SIG-M5 (cell line): ENCODE results near the gene CNGB1.
"Not testable (repeated sequence)": the region's sequence is repeated elsewhere in the genome, so short reads cannot be mapped to it uniquely, and the experiment has no call there.

Experiments
- DNase-seq: peaks from one replicate; lab custom pipeline; 2025; lab: John Stamatoyannopoulos, UW

The CNGB1 gene

GRCh38 chr16:57858635-57859034, 112.3 kb downstream of the CNGB1 start:
- no peak for DNase-seq

- not testable (repeated sequence) for DNase-seq
These were observed 112.9 kb downstream of the CNGB1 start for GRCh38 chr16:57857991-57858390.

GRCh38 chr16:57855188-57855587, 115.7 kb downstream of the CNGB1 start:
- no peak for DNase-seq

DNA sequence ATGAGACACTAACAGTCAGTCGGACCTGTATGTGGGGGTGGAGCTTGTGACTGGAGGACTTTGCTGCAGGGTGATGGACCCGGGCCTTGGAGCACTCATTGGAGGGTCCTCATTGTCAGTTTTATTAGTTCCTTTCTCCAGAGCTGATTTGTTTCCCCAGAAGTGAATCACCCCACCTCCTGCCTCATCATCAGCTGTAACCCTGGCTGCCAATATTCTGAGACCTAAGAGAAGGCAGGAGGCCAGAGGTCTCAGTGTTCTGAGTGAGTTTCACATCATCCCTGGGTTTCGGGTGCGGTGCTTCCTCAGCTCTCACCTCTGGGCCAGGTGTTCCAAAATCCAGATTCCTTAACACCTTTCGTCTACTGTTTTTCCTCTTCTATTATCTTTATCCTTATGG, 118.7 kb downstream of the CNGB1 start:
- no peak for DNase-seq

DNA sequence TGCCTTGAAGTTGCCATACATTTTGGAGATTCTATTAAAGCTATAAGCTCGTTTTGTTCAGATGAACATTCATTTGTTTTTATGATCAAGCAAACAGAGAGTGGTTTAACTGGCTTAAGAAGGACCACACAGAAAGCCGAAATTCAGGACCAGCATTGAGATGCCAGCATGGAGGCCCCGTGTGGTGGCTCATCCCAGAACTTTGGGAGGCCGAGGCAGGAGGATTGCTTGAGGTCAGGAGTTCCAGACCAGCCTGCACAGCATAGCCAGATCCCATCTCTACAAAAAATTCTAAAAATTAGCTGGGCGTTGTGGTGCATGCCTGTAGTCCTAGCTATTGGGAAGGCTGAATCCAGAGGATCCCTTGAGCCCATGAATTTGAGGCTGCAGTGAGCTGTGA, 122.7 kb downstream of the CNGB1 start:
- DNase-seq = no peak

GRCh38 chr16:57846931-57847330, 124.0 kb downstream of the CNGB1 start:
- not testable (repeated sequence) for DNase-seq

DNA sequence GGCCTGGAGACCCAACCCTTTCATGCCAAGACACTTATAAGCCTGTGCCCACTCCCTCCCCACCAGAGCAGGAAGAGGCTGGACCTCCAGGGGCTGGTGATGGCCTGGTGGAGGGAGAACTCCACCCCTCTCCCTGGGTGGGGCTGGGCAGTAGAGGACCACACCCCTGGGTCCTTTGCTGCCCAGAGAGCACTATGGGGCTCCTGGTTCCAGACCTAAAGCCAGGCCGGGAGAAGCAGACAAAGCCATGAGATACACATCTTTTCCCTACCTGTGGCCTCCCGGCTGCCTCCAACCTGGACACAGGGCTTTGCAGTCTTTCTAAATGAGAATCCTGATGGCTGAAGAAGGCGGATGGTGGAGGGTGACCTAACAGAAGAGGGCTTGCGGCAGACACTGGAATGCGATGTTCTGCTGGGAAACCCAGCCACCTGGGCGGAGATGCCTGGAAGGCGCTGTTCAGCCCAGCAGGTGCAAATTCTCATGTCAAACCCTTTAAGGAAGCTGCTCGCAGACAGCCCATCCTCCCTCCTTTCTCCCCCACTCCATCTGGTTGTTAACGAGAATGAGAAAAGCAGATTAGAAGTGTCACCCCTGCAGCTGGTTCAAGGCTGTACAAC, 124.7 kb downstream of the CNGB1 start:
- no peak for DNase-seq

- no peak for DNase-seq
These were observed 125.8 kb downstream of the CNGB1 start for GRCh38 chr16:57845115-57845514.

DNA sequence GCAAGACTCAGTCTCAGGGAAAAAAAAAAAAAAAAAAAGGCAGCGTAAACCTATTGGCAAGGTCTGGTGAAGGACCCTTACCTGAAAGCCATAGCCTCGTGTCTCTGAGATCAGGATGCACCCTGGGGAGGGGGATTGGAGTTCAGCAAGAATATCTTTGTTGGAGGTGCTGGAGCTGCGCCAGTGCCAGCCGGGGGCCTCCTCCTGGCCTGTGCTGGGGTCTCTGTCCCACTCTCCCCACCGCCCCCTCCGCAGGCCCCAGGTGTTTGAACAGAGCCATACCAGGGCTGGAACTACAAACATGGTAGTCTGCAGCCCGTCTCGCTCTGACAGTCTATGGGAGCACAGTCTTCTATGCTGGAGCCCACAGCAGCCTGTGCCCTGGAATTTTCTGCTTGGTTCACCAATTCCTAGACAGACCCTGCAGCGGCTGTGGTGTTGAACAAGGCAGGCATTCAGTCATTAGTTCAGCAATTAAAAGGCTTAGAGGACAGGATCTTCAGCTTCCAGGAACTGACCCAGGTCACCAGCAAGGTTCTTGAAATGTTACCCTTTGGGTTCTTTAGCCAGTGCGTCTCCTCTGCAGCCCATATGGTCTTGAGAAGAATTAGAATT, 126.4 kb downstream of the CNGB1 start:
- no peak for DNase-seq

DNA sequence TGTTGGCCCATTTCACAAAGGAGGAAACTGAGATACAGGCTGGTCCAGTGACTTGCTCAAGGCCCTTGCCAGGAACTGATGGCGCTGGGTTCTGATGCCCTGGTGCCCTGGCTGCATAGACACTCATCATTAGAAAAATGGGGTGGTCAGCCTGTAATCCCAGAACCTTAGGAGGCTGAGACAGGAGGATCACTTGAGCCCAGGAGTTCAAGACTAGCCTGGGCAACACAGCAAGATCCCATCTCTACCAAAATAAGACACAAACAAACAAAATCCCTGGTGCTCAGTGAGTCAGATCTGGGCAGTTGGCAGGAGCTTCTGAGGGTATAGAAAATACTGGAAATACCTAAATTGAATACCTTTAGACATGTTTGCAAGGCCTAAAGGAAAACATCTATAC, 127.5 kb downstream of the CNGB1 start:
- DNase-seq = no peak

- no peak for DNase-seq
These were observed 128.3 kb downstream of the CNGB1 start for GRCh38 chr16:57842601-57843000.

- no peak for DNase-seq
These were observed 130.1 kb downstream of the CNGB1 start for GRCh38 chr16:57840833-57841232.

DNA sequence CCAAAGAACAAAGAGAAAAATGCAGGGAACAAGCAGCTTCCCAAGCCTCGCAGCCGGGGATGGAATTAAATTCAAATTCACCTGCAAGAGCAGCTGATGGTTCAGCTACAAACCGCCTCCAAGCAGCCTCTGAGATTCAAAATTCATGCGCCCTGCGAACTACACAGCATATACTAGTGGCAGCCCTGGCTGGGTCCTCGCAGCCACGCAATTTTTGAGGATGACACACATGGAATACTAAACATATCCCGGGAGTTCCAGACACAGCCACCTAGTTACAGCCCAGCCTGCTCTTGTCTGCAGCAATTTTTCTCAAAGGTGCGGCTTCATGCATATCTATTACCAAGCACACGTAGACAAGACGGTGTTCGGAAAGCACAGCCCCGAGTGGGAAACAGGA, 132.8 kb downstream of the CNGB1 start:
- no peak for DNase-seq

DNA sequence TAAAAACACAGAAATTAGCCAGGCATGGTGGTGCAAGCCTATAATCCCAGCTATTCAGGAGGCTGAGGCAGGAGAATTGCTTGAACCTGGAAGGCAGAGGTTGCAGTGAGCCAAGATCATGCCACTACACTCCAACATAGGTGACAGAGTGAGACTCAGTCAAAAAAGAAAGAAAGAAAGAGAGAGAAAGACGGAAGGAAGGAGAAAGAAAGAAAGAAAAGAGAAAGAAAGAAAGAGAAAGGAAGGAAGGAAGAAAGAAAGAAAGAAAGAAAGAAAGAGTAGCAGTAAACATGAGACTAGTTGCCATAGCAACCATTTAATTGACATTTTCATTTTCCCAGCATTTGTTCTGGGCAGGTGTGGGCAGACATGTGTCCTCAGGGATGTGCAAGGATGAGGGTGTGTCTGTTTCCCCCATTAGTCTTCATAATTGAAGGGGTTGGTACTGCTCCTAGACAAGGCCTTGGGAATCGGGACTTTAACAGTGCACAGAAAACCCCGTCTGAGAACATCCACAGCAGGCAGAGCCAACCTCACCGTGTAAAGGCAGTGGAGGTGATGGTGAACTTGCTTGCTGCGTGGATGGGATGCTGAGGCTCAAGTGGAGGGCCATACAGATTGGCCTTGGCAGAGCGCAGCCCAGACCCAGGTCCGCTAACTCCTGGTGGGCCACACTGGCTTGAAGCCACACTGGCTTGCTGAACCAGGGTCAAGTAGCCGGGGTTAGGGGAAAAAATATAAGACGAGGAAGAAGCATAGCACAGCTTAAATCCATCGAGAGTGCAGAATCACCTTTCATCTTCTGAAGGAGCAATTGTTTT, 133.4 kb downstream of the CNGB1 start:
- no peak for DNase-seq

DNA sequence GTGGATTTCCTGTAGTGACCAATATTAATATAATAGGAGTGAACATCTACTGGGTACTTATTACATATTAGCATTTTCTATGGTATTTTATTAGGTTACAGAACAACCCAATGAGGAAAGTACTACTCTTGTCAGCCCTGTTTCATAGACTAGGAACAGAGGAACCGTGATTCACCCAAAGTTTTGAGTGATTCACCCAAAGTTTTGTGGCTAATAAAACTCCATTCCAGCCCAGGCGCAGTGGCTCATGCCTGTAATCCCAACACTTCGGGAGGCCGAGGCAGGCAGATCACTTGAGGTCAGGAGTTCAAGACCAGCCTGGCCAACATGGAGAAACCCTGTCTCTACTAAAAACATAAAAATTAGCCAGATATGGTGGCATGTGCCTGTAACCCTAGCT, 135.5 kb downstream of the CNGB1 start:
- not testable (repeated sequence) for DNase-seq

GRCh38 chr16:57834936-57835335, 136.0 kb downstream of the CNGB1 start:
- no peak for DNase-seq
